Keratinocyte (primary cell): Measurements from ENCODE around the gene CD247.

Experiments used
- EZH2 ChIP-seq: IDR thresholded peaks from one replicate; pipeline ENCODE4 v1.6.1; 2012; ENCODE audit warnings: inconsistent platforms, mild to moderate bottlenecking, low read length, moderate library complexity
- TF ChIP-seq, protein P1 (sequence below), 3 experiments: IDR thresholded peaks in 1 of 3; conservative IDR thresholded peaks in 1 of 3; optimal IDR thresholded peaks in 1 of 3; 2 replicates in 2 of 3; 3 replicates in 1 of 3; pipeline versions ENCODE3 to v1.5.1; 2011; ENCODE audit warnings: low read length in 3 of 3, mild to moderate bottlenecking in 3 of 3, moderate library complexity in 2 of 3, control low read depth in 1 of 3, inconsistent platforms in 1 of 3; ENCODE audit not compliant: insufficient read depth in 2 of 3; ENCODE audit errors: extremely low read depth in 1 of 3

DNA sequence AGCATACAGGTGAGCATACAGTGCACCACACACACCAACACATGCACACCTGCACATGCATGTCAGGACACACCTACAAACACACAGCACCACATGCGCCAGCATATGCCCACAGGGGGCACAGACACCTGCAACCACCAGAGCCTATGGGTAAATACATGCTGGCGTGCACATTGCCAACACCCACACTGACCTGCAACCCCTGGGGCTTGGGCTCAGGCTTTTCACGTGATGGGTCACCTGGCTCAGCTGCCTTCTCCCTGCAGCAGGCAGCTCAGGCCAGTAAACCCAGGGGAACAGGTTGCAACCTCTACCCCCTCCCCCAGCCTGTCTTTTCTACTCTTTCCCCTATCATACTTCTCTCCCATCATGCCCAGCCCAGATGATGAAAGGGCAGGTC, 8.1 kb downstream of the CD247 start:
- TF ChIP-seq, protein P1, sequence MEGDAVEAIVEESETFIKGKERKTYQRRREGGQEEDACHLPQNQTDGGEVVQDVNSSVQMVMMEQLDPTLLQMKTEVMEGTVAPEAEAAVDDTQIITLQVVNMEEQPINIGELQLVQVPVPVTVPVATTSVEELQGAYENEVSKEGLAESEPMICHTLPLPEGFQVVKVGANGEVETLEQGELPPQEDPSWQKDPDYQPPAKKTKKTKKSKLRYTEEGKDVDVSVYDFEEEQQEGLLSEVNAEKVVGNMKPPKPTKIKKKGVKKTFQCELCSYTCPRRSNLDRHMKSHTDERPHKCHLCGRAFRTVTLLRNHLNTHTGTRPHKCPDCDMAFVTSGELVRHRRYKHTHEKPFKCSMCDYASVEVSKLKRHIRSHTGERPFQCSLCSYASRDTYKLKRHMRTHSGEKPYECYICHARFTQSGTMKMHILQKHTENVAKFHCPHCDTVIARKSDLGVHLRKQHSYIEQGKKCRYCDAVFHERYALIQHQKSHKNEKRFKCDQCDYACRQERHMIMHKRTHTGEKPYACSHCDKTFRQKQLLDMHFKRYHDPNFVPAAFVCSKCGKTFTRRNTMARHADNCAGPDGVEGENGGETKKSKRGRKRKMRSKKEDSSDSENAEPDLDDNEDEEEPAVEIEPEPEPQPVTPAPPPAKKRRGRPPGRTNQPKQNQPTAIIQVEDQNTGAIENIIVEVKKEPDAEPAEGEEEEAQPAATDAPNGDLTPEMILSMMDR (optimal IDR thresholded peaks at IDR 0.05 in 1 of 3, IDR thresholded peaks at IDR 0.05 in 1 of 3, conservative IDR thresholded peaks at IDR 0.05 in 1 of 3; ENCODE audit: extremely low read depth in 1 of 3, insufficient read depth in 2 of 3, low read length in 3 of 3): no peak
- no peak for TF ChIP-seq EZH2
